SJCRH30 (cell line): ENCODE data around the gene MARCHF3. TPM values are rescaled to one million over a fixed set of nuclear protein-coding genes. Genes with fewer than 3 reads are reported as not detected.

ENCODE experiments used
- DNase-seq, 2 experiments: peaks; one replicate each; pipeline ENCODE4 v3.0.0-alpha.2; 2015 to 2020
- H3K27ac ChIP-seq: fragments of 250-450 bp; sonication (Bioruptor Pico); 2 replicates; pipeline ENCODE4 v1.5.1; 2020; ENCODE audit warnings: mild to moderate bottlenecking, moderate library complexity
- H3K27me3 ChIP-seq: fragments of 250-450 bp; sonication (Bioruptor Pico); 2 replicates; pipeline ENCODE4 v1.5.1; 2020; ENCODE audit warnings: mild to moderate bottlenecking, moderate library complexity
- H3K36me3 ChIP-seq: fragments of 250-450 bp; sonication (Bioruptor Pico); 2 replicates; pipeline ENCODE4 v1.5.1; 2020; ENCODE audit warnings: mild to moderate bottlenecking, moderate library complexity
- H3K4me1 ChIP-seq: fragments of 250-450 bp; sonication (Bioruptor Pico); 2 replicates; pipeline ENCODE4 v1.5.1; 2020; ENCODE audit warnings: mild to moderate bottlenecking, moderate library complexity
- H3K4me3 ChIP-seq: fragments of 250-450 bp; sonication (Bioruptor Pico); 2 replicates; pipeline ENCODE4 v1.5.1; 2020; ENCODE audit warnings: mild to moderate bottlenecking, moderate library complexity
- H3K9me3 ChIP-seq: fragments of 250-450 bp; sonication (Bioruptor Pico); replicated peaks from 2 replicates; pipeline ENCODE4 v1.5.1; 2020; ENCODE audit warnings: mild to moderate bottlenecking, moderate library complexity
- total RNA-seq: library from RNA; depleted of rRNA; stranded (reverse); fragments of >200 nt; shearing (Covaris generic); gene quantifications from 2 replicates; pipeline ENCODE4 v1.2.3, GENCODE V29; 2014

The MARCHF3 gene
- total RNA-seq, 1 experiment from 2014 or later: 40.8 TPM

- no peak overlapping the region for H3K27ac ChIP-seq
- peaks cover 34% of the 10 kb centered on the region for H3K4me1 ChIP-seq
- no peaks in the 10 kb centered on the region; the same call in 1 of the 2 replicates for H3K9me3 ChIP-seq
- H3K36me3 ChIP-seq: no peaks in the 10 kb centered on the region; the same call in 1 of the 2 replicates
- DNase-seq: no peak
- no peak overlapping the region for H3K4me3 ChIP-seq
- no peaks in the 10 kb centered on the region for H3K27me3 ChIP-seq
Measured at GRCh38 chr5:126995689-126996088, 34.7 kb downstream of the MARCHF3 start.

- Histone ChIP-seq H3K36me3 (no peaks in the 10 kb centered on the region; the same call in 1 of the 2 replicates), H3K27ac (no peak overlapping the region), H3K4me3 (no peak overlapping the region), H3K4me1 (peaks cover 33% of the 10 kb centered on the region), H3K9me3 (no peaks in the 10 kb centered on the region; the same call in 1 of the 2 replicates), H3K27me3 (no peaks in the 10 kb centered on the region)
- DNase-seq: no peak
Measured at GRCh38 chr5:126995039-126995438, 35.3 kb downstream of the MARCHF3 start.

- no peak for DNase-seq
- no peaks in the 10 kb centered on the region; the same call in 1 of the 2 replicates for H3K36me3 ChIP-seq
- peaks cover 31% of the 10 kb centered on the region for H3K4me1 ChIP-seq
- H3K27ac ChIP-seq: no peak overlapping the region
- H3K27me3 ChIP-seq: no peaks in the 10 kb centered on the region
- no peak overlapping the region for H3K4me3 ChIP-seq
- no peaks in the 10 kb centered on the region; the same call in 1 of the 2 replicates for H3K9me3 ChIP-seq
Measured at GRCh38 chr5:126994485-126994884, 35.9 kb downstream of the MARCHF3 start.

- Histone ChIP-seq H3K4me1 (no peaks in the 10 kb centered on the region; the same call in 1 of the 2 replicates), H3K27me3 (no peaks in the 10 kb centered on the region), H3K9me3 (no peaks in the 10 kb centered on the region), H3K27ac (no peak overlapping the region), H3K4me3 (no peak overlapping the region), H3K36me3 (no peaks in the 10 kb centered on the region)
- DNase-seq: no peak
Measured at GRCh38 chr5:126988021-126988569, 42.3 kb downstream of the MARCHF3 start.

- DNase-seq: no peak
- Histone ChIP-seq H3K4me1 (peaks cover 2% of the 10 kb centered on the region), H3K27ac (no peak overlapping the region), H3K9me3 (no peaks in the 10 kb centered on the region), H3K36me3 (no peaks in the 10 kb centered on the region), H3K4me3 (no peak overlapping the region), H3K27me3 (no peaks in the 10 kb centered on the region)
Measured at GRCh38 chr5:126987271-126987899, 43.0 kb downstream of the MARCHF3 start.

- DNase-seq: no peak
- peaks cover 5% of the 10 kb centered on the region for H3K4me1 ChIP-seq
- no peaks in the 10 kb centered on the region for H3K36me3 ChIP-seq
- no peak overlapping the region for H3K4me3 ChIP-seq
- H3K27me3 ChIP-seq: no peaks in the 10 kb centered on the region
- no peak overlapping the region for H3K27ac ChIP-seq
- no peaks in the 10 kb centered on the region for H3K9me3 ChIP-seq
Measured at GRCh38 chr5:126984632-126985031, 45.7 kb downstream of the MARCHF3 start.

GRCh38 chr5:126983874-126984266, 46.5 kb downstream of the MARCHF3 start:
- H3K36me3 ChIP-seq: no peaks in the 10 kb centered on the region
- H3K9me3 ChIP-seq: no peaks in the 10 kb centered on the region
- no peak overlapping the region for H3K27ac ChIP-seq
- no peak for DNase-seq
- H3K4me1 ChIP-seq: peaks cover 5% of the 10 kb centered on the region
- no peaks in the 10 kb centered on the region for H3K27me3 ChIP-seq
- no peak overlapping the region for H3K4me3 ChIP-seq

- Histone ChIP-seq H3K4me1 (peaks cover 5% of the 10 kb centered on the region), H3K9me3 (no peaks in the 10 kb centered on the region), H3K27ac (no peak overlapping the region), H3K4me3 (no peak overlapping the region), H3K36me3 (no peaks in the 10 kb centered on the region), H3K27me3 (no peaks in the 10 kb centered on the region)
- peak in 1 of 2 experiments; percentile 20 for DNase-seq
Measured at GRCh38 chr5:126982926-126983873, 47.2 kb downstream of the MARCHF3 start.

- H3K27me3 ChIP-seq: no peaks in the 10 kb centered on the region
- H3K27ac ChIP-seq: no peak overlapping the region
- H3K9me3 ChIP-seq: no peaks in the 10 kb centered on the region
- DNase-seq: peak; percentile 25 to 63
- no peaks in the 10 kb centered on the region for H3K36me3 ChIP-seq
- H3K4me1 ChIP-seq: peaks cover 5% of the 10 kb centered on the region
- no peak overlapping the region for H3K4me3 ChIP-seq
Measured at GRCh38 chr5:126982202-126982601, 48.2 kb downstream of the MARCHF3 start.

GRCh38 chr5:126981701-126982100, 48.7 kb downstream of the MARCHF3 start:
- DNase-seq: no peak
- no peak overlapping the region for H3K27ac ChIP-seq

GRCh38 chr5:126981222-126981621, 49.1 kb downstream of the MARCHF3 start:
- Histone ChIP-seq H3K27me3 (no peaks in the 10 kb centered on the region), H3K36me3 (no peaks in the 10 kb centered on the region), H3K4me1 (peaks cover 13% of the 10 kb centered on the region), H3K27ac (no peak overlapping the region), H3K9me3 (no peaks in the 10 kb centered on the region), H3K4me3 (no peak overlapping the region)
- DNase-seq: no peak

More at GRCh38 chr5:126981701-126982100, 48.7 kb downstream of the MARCHF3 start:
- H3K36me3 ChIP-seq: no peaks in the 10 kb centered on the region
- H3K9me3 ChIP-seq: no peaks in the 10 kb centered on the region
- H3K27me3 ChIP-seq: no peaks in the 10 kb centered on the region
- H3K4me1 ChIP-seq: peaks cover 8% of the 10 kb centered on the region
- no peak overlapping the region for H3K4me3 ChIP-seq

GRCh38 chr5:126978258-126978657, 52.1 kb downstream of the MARCHF3 start:
- H3K4me1 ChIP-seq: peaks cover 28% of the 10 kb centered on the region
- H3K27ac ChIP-seq: no peak overlapping the region
- H3K36me3 ChIP-seq: no peaks in the 10 kb centered on the region
- no peaks in the 10 kb centered on the region for H3K9me3 ChIP-seq
- no peaks in the 10 kb centered on the region for H3K27me3 ChIP-seq
- DNase-seq: no peak
- H3K4me3 ChIP-seq: no peak overlapping the region

- H3K4me1 ChIP-seq: peaks cover 39% of the 10 kb centered on the region
- H3K4me3 ChIP-seq: no peak overlapping the region
- H3K36me3 ChIP-seq: no peaks in the 10 kb centered on the region
- no peaks in the 10 kb centered on the region for H3K27me3 ChIP-seq
- H3K27ac ChIP-seq: peak overlapping the region; percentile 45; the same call in 1 of the 2 replicates
- H3K9me3 ChIP-seq: no peaks in the 10 kb centered on the region
- peak in 1 of 2 experiments; percentile 19 for DNase-seq
Measured at GRCh38 chr5:126976520-126977172, 53.7 kb downstream of the MARCHF3 start.

GRCh38 chr5:126975796-126976195, 54.6 kb downstream of the MARCHF3 start:
- H3K36me3 ChIP-seq: no peaks in the 10 kb centered on the region
- peaks cover 46% of the 10 kb centered on the region for H3K4me1 ChIP-seq
- no peaks in the 10 kb centered on the region for H3K9me3 ChIP-seq
- no peak overlapping the region for H3K4me3 ChIP-seq
- DNase-seq: peak; percentile 53 to 82
- H3K27me3 ChIP-seq: no peaks in the 10 kb centered on the region
- peak overlapping the region; percentile 45 for H3K27ac ChIP-seq
